Measurements from ENCODE around the gene GMDS. TPM values are rescaled to one million over a fixed set of nuclear protein-coding genes. Genes with fewer than 3 reads are reported as not detected.

Gene GMDS
- total RNA-seq, 1 experiment from 2014 or later: 35.0 TPM

DNA sequence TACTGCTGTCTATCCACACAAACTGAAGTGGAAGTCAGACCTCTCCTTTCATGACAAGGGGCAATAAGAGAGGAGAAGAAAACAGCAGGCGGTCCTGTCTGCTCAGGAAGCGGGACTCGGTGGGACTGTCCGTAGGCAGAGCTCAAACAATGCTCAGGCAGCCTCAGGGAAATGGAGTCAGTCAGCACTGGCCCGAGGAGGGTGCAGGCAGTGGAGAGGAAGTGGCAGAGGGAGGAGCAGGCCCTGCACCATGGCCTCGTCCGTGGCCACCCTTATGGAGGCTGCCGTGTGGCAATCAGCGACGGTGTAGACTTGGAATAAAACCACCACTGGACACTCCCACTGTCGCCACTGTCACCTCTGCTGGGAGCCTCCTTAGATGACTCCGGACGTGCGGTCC is 616.1 kb downstream of the GMDS start (continued):
- TF ChIP-seq, protein P1, sequence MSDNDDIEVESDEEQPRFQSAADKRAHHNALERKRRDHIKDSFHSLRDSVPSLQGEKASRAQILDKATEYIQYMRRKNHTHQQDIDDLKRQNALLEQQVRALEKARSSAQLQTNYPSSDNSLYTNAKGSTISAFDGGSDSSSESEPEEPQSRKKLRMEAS (CRISPR knock-in tag; IDR thresholded peaks at IDR 0.05): no peak
- no peak for TF ChIP-seq CBFB (CRISPR knock-in tag; IDR thresholded peaks at IDR 0.05; ENCODE audit: low read depth)
- no peak for TF ChIP-seq TEAD1 (CRISPR knock-in tag; IDR thresholded peaks at IDR 0.05)
- no peak for TF ChIP-seq ZSCAN18 (CRISPR knock-in tag; IDR thresholded peaks at IDR 0.05)
- TF ChIP-seq ETV6 (CRISPR knock-in tag; IDR thresholded peaks at IDR 0.05): no peak
- no peak for TF ChIP-seq JAZF1 (CRISPR knock-in tag; IDR thresholded peaks at IDR 0.05)
- no peak for TF ChIP-seq ZNF121 (CRISPR knock-in tag; IDR thresholded peaks at IDR 0.05)

DNA sequence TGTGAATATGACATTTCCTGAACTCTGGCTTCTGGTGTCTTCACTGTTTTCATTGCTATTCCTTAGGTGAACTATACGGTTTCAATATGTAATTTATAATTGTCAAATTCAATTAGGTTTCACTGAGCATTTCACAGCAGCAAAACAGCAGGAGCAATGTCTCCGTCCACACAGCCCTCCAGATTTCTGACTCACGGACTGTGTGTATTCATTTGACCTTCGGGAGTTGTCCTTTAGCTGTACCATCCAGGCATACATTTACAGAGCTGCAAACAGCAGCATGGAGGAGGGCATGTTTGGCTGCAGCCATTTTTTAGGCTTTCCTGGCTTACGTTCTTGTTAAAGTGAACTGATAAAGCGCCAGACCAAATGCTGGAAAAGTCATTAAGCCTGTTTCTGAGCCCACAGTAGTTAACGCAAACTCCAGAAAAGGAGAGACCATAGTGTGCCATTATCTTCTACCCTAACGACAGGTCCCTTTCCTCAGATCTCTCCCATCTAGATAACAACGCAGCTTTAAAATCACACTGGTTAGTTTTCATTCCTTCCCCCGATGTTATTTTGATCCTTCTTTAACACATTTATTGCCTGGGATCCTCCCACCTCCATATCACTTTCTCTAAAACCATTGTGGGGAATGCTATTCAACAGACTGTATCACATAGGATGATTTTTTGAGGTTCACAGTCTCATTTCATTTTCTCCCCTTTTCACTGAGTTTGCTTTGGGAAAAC is 617.4 kb downstream of the GMDS start:
- H3K4me1 Mint-ChIP-seq: peaks cover 19% of the 10 kb centered on the region
- H3K9me3 Mint-ChIP-seq: no peaks in the 10 kb centered on the region
- ATAC-seq (no peak), DNase-seq (ENCODE audit: low spot score) (no peak)
- POLR2A ChIA-PET: no interaction called here
- no peak overlapping the region for H3K4me3 Mint-ChIP-seq
- peaks cover 75% of the 10 kb centered on the region for H3K27me3 Mint-ChIP-seq (ENCODE audit: low read depth)
- TF ChIP-seq CBFB (CRISPR knock-in tag; IDR thresholded peaks at IDR 0.05; ENCODE audit: low read depth) (no peak), ERG (CRISPR knock-in tag; IDR thresholded peaks at IDR 0.05) (no peak), CDX4 (CRISPR knock-in tag; IDR thresholded peaks at IDR 0.05; ENCODE audit: borderline replicate concordance) (no peak), TEAD1 (CRISPR knock-in tag; IDR thresholded peaks at IDR 0.05) (no peak), PRDM15 (CRISPR knock-in tag; IDR thresholded peaks at IDR 0.05) (no peak), JAZF1 (CRISPR knock-in tag; IDR thresholded peaks at IDR 0.05) (no peak), NFE2L1 (CRISPR knock-in tag; IDR thresholded peaks at IDR 0.05) (no peak), NFATC4 (CRISPR knock-in tag; IDR thresholded peaks at IDR 0.05) (no peak), ELF4 (CRISPR knock-in tag; IDR thresholded peaks at IDR 0.05; ENCODE audit: low read depth) (no peak), ARID4B (CRISPR knock-in tag; IDR thresholded peaks at IDR 0.05; ENCODE audit: borderline replicate concordance) (no peak)
- TF ChIP-seq, protein P2, sequence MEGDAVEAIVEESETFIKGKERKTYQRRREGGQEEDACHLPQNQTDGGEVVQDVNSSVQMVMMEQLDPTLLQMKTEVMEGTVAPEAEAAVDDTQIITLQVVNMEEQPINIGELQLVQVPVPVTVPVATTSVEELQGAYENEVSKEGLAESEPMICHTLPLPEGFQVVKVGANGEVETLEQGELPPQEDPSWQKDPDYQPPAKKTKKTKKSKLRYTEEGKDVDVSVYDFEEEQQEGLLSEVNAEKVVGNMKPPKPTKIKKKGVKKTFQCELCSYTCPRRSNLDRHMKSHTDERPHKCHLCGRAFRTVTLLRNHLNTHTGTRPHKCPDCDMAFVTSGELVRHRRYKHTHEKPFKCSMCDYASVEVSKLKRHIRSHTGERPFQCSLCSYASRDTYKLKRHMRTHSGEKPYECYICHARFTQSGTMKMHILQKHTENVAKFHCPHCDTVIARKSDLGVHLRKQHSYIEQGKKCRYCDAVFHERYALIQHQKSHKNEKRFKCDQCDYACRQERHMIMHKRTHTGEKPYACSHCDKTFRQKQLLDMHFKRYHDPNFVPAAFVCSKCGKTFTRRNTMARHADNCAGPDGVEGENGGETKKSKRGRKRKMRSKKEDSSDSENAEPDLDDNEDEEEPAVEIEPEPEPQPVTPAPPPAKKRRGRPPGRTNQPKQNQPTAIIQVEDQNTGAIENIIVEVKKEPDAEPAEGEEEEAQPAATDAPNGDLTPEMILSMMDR (IDR thresholded peaks at IDR 0.05): no peak
- TF ChIP-seq, protein P3, sequence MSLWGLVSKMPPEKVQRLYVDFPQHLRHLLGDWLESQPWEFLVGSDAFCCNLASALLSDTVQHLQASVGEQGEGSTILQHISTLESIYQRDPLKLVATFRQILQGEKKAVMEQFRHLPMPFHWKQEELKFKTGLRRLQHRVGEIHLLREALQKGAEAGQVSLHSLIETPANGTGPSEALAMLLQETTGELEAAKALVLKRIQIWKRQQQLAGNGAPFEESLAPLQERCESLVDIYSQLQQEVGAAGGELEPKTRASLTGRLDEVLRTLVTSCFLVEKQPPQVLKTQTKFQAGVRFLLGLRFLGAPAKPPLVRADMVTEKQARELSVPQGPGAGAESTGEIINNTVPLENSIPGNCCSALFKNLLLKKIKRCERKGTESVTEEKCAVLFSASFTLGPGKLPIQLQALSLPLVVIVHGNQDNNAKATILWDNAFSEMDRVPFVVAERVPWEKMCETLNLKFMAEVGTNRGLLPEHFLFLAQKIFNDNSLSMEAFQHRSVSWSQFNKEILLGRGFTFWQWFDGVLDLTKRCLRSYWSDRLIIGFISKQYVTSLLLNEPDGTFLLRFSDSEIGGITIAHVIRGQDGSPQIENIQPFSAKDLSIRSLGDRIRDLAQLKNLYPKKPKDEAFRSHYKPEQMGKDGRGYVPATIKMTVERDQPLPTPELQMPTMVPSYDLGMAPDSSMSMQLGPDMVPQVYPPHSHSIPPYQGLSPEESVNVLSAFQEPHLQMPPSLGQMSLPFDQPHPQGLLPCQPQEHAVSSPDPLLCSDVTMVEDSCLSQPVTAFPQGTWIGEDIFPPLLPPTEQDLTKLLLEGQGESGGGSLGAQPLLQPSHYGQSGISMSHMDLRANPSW (CRISPR knock-in tag; conservative IDR thresholded peaks at IDR 0.05; ENCODE audit: low read depth): no peak
- CTCF ChIA-PET: no interaction called here
- no peaks in the 10 kb centered on the region for H3K36me3 Mint-ChIP-seq
- H3K27ac Mint-ChIP-seq: no peak overlapping the region

Data from WTC11 (cell line).